ENCODE results near the gene MYO15A.

MYO15A gene

GRCh38 chr17:18105027-18105426 lies 3.5 kb upstream of the MYO15A start:
- H3K27ac ChIP-seq = no peak overlapping the region
- no peak for TF ChIP-seq CTCF (conservative IDR thresholded peaks at IDR 0.05)

- no peak for TF ChIP-seq CTCF (conservative IDR thresholded peaks at IDR 0.05)
- H3K27ac ChIP-seq = no peak overlapping the region
These were observed 3.0 kb upstream of the MYO15A start for GRCh38 chr17:18105595-18105994.

GRCh38 chr17:18106211-18106610 lies 2.3 kb upstream of the MYO15A start:
- no peak overlapping the region for H3K27ac ChIP-seq
- TF ChIP-seq CTCF (conservative IDR thresholded peaks at IDR 0.05) = no peak

- no peak overlapping the region for H3K27ac ChIP-seq
- TF ChIP-seq CTCF (conservative IDR thresholded peaks at IDR 0.05) = no peak
These were observed 1.3 kb upstream of the MYO15A start for GRCh38 chr17:18107061-18107790.

GRCh38 chr17:18107971-18108370 lies 585 bp upstream of the MYO15A start:
- TF ChIP-seq CTCF (conservative IDR thresholded peaks at IDR 0.05) = no peak
- H3K27ac ChIP-seq = no peak overlapping the region

- H3K27ac ChIP-seq = no peak overlapping the region
- TF ChIP-seq CTCF (conservative IDR thresholded peaks at IDR 0.05) = no peak
These were observed 1.5 kb downstream of the MYO15A start for GRCh38 chr17:18109935-18110485.

- H3K27ac ChIP-seq = no peak overlapping the region
- no peak for TF ChIP-seq CTCF (conservative IDR thresholded peaks at IDR 0.05)
These were observed 2.1 kb downstream of the MYO15A start for GRCh38 chr17:18110636-18111145.

Data from VCaP (cell line).